ENCODE results near the gene TMEM98.

DNA sequence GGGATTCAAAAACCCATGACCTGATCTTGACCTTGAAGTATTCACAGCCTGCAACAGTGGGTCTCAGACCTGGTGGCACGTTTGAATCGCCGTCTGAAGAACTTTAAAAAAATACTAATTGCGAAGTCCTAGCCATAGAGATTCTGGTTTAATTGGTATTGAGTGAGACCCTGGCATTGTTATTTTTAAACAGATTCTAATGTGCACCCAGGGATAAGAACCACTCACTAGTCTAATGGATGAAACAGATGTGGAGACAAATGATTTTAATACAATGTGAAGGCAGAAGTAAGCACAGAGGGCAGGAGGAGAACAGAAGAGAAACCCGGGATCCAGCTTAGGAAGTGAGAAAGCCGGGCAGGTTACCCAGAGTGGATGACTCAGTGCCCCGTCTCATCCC, 21.2 kb downstream of the TMEM98 start:
- no peak for TF ChIP-seq EP300 (IDR thresholded peaks at IDR 0.05; ENCODE audit: borderline replicate concordance)
- TF ChIP-seq, protein P1, sequence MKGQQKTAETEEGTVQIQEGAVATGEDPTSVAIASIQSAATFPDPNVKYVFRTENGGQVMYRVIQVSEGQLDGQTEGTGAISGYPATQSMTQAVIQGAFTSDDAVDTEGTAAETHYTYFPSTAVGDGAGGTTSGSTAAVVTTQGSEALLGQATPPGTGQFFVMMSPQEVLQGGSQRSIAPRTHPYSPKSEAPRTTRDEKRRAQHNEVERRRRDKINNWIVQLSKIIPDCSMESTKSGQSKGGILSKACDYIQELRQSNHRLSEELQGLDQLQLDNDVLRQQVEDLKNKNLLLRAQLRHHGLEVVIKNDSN (IDR thresholded peaks at IDR 0.05), result no peak
- no peak for TF ChIP-seq RAD21 (IDR thresholded peaks at IDR 0.05; ENCODE audit: low read depth)
- TF ChIP-seq, protein P2, sequence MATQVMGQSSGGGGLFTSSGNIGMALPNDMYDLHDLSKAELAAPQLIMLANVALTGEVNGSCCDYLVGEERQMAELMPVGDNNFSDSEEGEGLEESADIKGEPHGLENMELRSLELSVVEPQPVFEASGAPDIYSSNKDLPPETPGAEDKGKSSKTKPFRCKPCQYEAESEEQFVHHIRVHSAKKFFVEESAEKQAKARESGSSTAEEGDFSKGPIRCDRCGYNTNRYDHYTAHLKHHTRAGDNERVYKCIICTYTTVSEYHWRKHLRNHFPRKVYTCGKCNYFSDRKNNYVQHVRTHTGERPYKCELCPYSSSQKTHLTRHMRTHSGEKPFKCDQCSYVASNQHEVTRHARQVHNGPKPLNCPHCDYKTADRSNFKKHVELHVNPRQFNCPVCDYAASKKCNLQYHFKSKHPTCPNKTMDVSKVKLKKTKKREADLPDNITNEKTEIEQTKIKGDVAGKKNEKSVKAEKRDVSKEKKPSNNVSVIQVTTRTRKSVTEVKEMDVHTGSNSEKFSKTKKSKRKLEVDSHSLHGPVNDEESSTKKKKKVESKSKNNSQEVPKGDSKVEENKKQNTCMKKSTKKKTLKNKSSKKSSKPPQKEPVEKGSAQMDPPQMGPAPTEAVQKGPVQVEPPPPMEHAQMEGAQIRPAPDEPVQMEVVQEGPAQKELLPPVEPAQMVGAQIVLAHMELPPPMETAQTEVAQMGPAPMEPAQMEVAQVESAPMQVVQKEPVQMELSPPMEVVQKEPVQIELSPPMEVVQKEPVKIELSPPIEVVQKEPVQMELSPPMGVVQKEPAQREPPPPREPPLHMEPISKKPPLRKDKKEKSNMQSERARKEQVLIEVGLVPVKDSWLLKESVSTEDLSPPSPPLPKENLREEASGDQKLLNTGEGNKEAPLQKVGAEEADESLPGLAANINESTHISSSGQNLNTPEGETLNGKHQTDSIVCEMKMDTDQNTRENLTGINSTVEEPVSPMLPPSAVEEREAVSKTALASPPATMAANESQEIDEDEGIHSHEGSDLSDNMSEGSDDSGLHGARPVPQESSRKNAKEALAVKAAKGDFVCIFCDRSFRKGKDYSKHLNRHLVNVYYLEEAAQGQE (IDR thresholded peaks at IDR 0.05; ENCODE audit: low read depth), result no peak
- TF ChIP-seq TAF1 (IDR thresholded peaks at IDR 0.05; ENCODE audit: low read depth), result no peak
- TF ChIP-seq, protein P3, sequence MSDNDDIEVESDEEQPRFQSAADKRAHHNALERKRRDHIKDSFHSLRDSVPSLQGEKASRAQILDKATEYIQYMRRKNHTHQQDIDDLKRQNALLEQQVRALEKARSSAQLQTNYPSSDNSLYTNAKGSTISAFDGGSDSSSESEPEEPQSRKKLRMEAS (IDR thresholded peaks at IDR 0.05), result no peak
- TF ChIP-seq EGR1 (IDR thresholded peaks at IDR 0.05), result no peak
- TF ChIP-seq NFIC (IDR thresholded peaks at IDR 0.05), result no peak
- no peak for TF ChIP-seq FOXM1 (IDR thresholded peaks at IDR 0.05; ENCODE audit: borderline replicate concordance, low read depth)
- no peak for TF ChIP-seq ZBTB7A (IDR thresholded peaks at IDR 0.05; ENCODE audit: low read depth)
- no peak for TF ChIP-seq TCF12 (IDR thresholded peaks at IDR 0.05; ENCODE audit: low read depth)
- TF ChIP-seq TEAD4 (IDR thresholded peaks at IDR 0.05), result no peak
